CD4-positive, alpha-beta T cell treated with Interleukin-6 at 100 ng/mL for 8 hours (primary cell): ENCODE results near the gene ANKRD35.
A peak's percentile ranks its signal among the peaks of the same experiment; 100 is the strongest.
"Not testable (repeated sequence)": the region's sequence is repeated elsewhere in the genome, so short reads cannot be mapped to it uniquely, and the experiment has no call there.

Experiments used
- DNase-seq: peaks from one replicate; pipeline ENCODE4 v3.0.0-alpha.2; 2020; ENCODE audit warnings: mixed read lengths, low spot score

Gene ANKRD35

DNA sequence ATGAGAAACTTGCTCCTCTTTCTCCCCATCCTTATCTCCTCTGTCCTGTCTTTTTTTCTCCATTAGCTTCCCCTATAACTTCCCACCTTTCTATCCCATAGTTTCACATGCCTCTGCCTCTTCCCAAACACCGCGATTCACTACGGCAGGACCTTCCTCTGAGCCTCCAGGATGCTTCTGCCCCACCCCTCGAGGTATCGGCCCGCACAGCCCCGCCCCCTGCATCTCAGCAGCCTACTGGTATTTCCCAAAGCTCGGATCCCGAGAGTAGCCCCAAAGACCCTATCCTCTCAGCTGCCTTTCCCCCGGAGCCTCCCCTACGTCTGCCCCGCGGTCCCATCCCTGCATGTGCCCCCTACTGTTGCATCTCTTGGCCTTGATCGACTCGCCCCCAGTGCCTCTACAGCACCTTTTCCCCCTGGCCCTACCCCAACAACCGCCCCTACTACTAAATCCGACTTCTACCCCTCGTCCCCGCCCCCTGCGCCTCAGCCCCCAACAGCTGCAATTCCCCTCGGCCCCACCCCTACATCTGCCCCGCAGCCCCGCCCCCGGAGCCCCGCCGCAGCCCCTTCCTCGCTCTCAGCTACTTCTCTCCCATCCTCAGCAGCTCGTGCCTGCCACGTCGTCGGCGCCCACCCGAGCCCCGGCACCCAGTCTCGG lies 27.3 kb downstream of the ANKRD35 start:
- peak; percentile 28 for DNase-seq

DNA sequence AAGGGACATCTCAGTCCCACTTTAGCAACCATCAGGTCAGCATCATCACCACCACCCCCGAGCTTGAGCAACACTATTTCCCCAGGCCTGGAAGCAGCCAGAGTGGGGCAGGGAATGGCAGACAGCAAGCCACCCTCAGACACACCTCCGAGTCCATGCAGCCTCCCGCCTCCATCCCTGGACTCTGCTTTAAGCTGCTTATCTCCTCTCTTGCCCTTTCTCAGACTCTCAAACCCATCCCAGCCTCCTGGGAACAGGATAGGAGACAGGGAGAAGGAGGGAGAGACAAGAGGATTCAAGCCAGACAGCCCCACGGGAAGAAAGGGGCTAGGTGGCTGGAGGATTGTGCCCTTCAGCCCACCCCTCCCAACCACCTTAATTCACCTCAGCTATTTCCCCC lies 28.5 kb downstream of the ANKRD35 start:
- no peak for DNase-seq

DNA sequence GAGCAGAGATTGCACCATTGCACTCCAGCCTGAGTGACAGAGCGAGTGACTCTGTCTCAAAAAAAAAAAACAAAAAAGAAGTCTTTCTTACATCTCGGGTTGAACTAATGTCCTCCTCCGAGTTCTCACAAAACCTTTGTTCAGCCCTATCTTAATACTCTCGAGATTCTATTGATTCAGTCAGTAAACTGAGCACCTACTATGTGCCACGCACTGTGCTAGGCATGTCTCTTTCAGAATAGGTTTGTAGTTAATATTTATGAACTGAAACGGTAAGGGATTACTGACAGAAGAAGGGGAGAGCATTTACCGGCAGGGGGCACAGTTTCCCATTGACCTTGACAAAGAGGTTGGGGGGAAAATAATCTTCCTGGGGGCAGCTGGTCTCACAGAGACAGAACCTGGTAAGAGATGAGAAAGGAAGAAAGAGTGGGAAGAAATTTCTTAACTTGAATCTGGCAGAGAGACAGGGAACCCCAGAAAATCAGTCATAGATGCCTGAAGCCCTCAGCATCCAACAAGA lies 30.2 kb downstream of the ANKRD35 start:
- DNase-seq: no peak

DNA sequence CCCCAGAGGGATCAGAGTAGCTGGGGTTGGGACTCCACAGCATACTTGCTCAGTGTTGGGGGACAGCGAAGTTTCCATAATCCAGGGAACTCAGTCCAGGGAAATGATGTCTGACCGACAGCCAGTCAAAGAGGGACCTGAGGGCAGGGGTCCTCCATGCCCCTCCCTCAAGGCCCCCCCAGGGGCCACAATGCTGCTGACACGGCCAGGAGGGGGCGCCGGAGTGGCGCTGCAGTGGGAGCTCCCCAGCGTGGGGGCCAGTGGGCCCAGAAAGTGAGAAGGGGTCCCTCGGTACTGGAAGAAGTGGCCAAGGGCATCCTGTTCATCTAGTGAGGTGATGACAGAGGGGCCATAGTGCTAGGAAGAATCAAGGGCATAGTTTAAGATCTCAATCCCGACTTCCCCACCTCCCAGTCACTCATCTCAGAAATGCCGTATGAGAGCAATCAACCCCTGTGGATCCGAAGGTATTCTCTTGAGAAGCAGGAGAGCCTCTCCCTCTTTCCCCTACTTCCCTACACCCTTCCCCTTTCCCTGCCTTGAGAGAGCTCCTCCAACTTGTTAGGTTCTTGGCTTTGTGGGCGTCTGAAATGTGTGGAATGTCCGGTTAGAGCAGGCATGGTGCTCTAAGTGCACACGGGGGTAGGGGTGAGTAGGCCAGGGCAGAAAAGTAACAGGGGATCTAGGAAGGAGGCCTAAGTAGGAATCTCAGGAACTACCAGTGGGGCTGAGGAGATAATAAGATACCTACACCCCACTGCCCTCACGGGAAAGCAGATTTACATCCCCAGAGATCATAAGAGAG lies 36.1 kb downstream of the ANKRD35 start:
- DNase-seq: no peak

DNA sequence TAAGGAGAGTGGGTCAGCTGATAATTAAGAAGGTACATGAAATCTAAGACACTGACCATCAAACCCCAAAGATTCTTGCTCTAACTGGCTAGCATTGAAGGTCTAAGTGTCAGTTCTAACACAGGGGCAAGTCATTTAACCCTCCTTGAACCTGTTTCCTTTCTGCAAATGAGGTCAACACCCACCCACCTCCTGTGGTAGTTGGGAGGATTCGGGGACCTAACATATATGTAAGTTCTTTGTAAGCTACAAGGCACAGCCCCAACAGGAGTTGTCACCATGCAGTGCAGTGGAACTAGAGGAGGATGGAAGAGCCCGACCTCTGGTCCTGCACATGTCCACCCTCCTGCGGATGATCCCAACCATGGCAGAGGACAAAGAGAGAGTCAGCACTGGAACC lies 37.8 kb downstream of the ANKRD35 start:
- no peak for DNase-seq

DNA sequence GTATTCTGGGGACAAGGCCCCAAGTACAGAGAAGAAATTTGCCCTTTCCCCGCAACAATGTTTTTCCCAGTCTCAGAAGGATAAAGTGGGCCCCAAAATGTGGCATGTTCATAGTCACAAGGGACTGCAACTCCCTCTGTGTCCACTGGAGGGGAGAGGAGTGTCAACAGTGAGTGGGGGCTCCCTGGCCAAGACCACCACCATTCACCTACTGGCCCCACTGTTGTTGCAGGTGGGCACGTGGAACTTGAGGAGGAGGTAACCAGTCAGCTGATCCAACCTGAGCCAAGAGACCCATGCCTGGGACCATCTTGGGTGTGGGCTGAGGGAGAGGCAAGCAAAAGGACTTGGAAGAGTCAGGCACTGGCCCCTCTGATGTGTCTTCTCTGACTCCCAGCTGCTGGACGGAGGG lies 39.5 kb downstream of the ANKRD35 start:
- no peak for DNase-seq

DNA sequence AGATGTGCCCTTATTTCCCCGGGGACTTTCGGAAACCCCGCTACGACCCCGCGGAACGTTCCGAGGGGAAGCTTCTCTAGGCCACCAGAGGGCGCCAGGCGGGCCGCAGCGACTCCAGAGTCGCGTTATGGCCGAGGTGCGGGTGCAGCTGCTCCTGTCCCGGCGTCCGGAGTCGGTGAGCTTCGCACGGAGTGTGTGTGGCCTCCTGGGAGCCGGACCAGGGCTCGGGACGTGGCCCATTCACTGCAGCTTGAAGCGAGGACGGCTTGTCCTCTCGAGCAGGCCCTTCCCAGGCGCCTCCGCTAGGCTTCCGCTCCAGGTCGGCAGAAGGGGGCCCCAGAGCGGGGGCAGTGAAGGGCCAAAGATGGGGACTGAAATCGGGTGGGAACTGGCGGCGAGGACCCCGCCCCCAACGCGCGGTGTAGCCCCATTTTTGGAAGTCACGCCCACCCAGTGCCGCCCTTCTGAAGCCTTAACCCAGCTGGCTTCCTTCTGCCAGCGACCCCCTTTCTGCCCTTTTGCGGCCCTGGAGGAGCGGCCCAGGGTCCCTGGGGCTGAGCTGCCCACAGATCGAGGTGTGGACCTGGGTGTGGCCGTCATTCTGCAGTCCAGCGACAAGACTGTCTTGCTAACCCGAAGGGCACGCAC lies 40.0 kb downstream of the ANKRD35 start, which contains the start of gene NUDT17:
TSS of gene NUDT17 (plus strand) at position 117 of the 648 bp plus-strand sequence. CDS start at position 128, 11 bp downstream.
- DNase-seq: peak; percentile 73

DNA sequence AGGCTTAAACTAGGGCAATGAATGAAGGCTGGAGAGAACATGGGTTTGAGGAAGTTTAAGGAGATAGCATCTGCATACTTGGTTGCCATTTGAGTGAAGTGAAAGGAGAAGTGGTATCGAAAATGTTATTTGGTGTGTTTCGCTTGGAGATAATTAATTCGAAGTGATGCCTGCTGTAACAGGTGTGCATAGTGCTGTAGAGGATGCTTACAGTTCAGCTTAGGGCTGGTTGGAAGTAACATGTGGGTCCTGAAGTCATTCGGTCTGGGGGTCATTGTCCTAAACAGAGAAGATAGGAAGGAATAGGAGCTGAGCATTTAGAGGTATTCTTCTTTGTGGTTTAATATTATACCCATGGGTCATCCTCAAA lies 40.5 kb downstream of the ANKRD35 start:
- no peak for DNase-seq

DNA sequence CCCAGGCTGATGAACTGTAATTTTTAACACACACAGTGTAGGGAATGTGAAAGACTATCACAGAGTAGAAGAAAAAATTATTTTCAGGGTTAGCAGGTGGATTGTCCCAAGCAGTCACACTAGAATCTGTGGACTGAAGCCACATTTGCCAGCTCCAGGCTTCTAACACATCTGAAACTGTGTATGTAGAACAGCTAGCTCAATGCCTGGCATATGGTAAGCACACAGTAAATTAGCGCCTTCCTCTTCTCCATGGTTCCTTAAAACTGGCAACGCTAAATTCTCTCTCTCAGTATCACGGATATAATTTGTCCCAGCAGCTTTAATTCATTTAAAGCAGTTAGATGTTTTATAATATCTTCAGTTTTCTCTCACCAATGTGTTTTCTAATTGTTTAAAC lies 42.6 kb downstream of the ANKRD35 start:
- no peak for DNase-seq

DNA sequence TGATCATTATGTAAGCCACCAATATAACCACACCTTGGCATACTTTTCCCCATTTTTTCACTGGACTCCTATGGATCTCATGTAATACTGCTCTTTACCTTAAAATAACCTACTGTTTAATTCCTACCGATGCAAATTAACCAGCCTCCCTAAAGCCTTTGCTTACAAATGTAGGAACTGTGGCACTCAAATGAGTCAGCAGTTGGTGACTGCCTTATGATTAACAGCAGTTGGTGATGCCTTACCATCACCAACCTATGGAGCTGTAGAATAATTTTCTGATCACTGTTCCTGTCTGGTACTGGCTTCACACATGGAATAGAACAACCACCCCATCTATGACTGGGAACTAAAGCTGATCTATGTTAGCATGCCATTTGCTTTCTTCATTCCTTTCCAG lies 48.0 kb downstream of the ANKRD35 start:
- no peak for DNase-seq

DNA sequence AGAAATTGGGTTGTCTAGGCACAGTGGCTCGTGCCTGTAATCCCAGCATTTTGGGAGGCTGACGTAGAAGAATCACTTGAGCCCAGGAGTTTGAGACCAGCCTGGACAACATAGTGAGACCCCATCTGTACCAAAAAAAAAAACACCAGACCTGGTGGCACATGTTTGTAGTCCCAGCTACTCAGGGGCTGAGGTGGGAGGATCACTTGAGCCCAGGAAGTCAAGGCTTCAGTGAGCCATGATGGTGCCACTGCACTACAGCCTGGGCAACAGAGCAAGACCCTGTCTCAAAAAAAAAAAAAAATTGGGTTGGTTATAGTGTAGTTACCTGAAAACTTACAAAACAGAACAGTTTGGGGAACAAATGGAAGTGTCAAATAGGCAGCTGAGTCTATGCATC lies 54.9 kb downstream of the ANKRD35 start:
- DNase-seq: not testable (repeated sequence)

DNA sequence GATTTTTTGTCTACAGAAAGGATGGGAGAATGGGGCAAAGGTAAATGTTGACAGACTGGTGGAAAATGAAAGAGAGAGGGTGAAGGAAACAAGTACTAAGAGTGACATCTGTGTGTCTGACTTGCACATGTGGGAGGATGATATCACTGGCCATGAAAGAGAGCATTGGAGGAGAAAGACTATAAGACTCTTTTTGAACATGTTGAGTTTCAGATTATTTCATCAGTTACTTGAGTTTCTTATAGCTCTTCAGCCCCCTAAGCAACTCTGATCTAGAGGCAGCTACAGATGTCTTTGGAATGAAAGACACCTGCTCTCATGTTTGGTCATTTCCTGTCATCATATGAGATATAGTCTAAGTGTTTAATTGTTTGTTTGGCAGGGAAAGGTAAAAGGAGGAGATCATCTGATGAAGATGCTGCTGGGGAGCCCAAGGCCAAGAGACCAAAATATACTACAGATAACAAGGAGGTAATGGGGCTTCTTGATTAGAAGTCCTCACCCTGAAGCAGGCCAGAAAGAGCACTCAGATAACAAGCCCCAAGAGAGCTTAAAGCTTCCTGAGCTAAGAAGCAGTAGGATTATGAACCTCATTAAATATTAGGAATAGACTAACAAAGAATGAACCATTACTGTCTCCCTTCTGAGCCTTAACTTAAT lies 57.2 kb downstream of the ANKRD35 start:
- no peak for DNase-seq

DNA sequence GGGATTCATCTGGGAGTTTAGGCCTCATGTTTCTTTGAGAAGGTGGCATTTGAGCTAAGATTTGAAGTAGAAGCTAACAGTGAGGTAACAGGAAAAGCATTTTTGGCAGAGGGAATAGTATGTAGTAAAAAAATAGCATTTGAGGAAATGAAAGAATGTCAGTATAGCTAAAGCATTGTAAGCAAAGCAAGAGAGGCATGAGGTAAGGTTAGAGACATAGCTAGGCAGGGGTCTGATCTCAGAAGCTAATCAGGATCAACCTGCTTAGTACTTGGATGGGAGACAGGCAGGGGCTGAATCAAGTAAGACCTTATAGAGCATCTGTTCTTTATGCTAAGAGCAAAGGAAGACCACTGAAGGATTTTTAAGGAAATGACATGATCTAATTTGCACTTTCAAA lies 57.7 kb downstream of the ANKRD35 start:
- DNase-seq: no peak

DNA sequence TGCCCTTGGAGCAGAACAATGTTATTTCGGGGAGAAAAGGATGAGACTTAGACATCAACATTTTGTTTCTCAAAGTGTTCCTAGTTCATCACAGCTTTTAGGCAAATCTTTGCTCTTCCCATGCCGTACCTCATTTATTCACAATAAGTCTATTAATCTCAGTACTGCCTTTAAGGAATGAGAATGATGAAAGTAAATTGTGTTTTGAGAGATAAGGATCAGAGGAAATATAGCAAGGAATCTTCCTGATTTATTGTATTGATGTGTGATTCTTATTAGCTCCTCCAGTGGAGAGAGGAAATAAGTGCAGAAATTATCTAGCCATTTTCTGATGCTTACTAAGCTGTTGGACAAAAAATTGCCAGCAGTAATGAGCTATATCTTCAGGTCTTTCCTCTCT lies 59.6 kb downstream of the ANKRD35 start:
- no peak for DNase-seq

DNA sequence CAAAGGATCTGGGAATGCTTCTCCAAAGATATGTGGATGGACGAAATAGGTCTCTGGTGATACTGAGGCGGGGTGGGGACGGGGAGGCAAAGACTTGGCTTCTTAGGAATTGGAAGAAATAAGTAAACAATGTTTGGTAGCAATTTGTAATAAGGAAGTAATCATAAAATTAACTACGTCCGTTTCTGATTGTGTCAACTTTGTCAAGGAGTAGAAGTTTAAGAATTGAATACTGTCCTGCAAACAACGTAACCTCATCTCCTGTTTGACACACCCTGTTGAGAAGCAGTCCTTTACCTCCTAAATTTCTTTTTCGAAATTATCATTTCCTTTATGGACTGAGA lies 61.2 kb downstream of the ANKRD35 start:
- no peak for DNase-seq

DNA sequence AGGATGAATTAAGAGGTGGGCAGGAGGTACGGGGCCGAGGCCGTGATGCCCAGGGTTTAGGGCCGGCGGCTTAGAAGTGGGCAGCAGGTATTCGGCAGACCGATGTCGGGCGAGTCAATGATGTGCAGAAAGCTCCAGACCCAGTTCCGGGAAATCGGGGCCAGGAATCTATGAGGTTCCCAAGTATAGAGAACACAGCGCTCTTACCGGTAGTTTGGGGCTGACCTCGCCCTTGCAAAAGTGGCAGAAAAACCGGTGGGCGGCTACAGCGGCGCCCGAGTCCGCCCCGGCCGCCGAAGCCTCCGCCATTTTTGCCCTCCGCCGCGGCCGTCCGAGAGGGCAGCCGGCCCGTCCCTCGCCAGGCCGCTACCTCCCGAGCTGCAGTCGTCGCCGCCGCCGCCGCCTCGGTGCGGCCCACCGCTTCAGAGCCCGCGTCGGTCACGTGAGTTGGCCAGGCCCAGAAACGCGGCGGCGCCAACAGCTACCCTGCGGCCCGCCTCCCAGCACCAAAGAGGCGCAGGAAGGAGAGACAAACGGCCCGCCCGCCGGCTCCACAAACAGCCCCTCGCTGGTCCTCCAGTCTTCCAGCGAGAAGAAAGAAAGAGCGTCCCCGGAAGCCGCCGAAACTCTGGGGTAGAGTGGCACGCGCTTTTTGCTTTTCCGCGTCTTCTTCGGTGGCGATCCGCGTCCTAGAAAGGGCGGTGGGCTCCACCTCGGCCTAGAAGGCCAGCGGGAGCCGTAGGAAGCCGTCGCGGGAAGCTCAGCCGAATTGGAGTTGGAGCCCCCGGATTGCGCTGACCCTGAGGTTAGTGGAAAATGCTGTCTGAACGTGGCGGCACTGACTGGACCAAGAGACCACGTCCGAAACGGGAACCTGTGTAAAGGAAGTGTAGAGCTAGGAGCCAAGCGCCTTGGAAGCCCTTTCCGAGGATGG lies 61.8 kb downstream of the ANKRD35 start, which contains the start of the genes POLR3C and RNF115:
TSS of gene POLR3C (plus strand) at position 636 of the 934 bp plus-strand sequence. CDS start 1,577 bp downstream, outside the sequence.
TSS of gene RNF115 (minus strand) at position 531 of the 934 bp plus-strand sequence. CDS start at position 309, 222 bp downstream.
- peak; percentile 89 for DNase-seq

DNA sequence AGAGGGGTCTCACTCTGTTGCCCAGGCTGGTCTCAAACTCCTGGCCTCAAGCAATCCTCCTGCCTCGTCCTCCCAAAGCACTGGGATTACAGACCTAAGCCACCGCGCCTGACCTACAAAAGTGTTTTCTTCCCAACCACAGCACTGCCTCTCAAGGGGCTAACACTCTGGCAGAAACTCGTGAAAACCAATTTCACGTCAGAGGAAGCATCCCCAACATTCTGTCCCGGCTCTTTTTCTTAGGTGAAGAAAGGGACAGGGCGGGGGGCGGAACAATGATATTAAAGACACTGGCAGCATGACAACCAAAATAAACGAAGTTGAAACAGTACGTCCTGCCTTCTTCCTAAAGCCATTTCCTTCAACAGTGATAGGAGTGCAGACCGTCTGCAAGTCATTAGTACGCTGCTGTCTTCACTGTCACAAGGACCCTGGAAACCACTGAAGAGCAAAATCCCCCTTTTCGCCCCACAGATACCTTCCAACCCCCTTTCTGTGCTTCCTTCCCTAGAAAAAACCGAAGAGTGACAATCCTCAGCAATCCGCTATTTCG lies 62.8 kb downstream of the ANKRD35 start:
- DNase-seq: not testable (repeated sequence)

DNA sequence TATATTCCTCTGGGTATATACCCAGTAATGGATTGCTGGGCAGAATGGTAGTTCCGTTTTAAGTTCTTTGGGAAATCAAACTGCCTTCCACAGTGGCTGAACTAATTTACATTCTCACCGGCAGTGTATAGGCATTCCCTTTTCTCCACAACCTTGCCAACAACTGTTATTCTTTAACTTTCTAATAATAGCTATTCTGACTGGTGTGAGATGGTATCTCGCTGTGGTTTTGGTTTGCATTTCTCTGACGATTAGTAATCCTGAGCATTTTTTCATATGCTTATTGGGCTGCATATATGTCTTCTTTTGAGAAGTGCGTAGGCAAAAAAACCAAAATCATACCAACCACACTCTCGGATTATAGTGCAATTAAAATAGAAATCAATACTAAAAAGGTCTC lies 67.6 kb downstream of the ANKRD35 start:
- not testable (repeated sequence) for DNase-seq
